Peyer's patch (tissue), 4 donors: ENCODE results near the gene GNAL. TPM values are rescaled to one million over a fixed set of nuclear protein-coding genes. Genes with fewer than 3 reads are reported as not detected.
A peak's percentile ranks its signal among the peaks of the same experiment; 100 is the strongest.
"Not testable (repeated sequence)": the region's sequence is repeated elsewhere in the genome, so short reads cannot be mapped to it uniquely, and the experiment has no call there.

Experiments
- DNase-seq, 3 donors: peaks; one replicate each; pipeline ENCODE4 v3.0.0-alpha.2; 2017 to 2019
- H3K27ac ChIP-seq, 4 donors: fragments of 200-600 bp; sonication (generic); one replicate each; pipeline ENCODE4 v1.5.1; 2016 to 2019
- H3K27me3 ChIP-seq, 2 donors: fragments of 200-600 bp; sonication (generic); one replicate each; pipeline ENCODE4 v1.5.1; 2019
- H3K36me3 ChIP-seq, 3 donors: fragments of 200-600 bp; sonication (generic); one replicate each; pipeline ENCODE4 v1.5.1; 2016 to 2019
- H3K4me1 ChIP-seq, 4 donors: fragments of 200-600 bp; sonication (generic); one replicate each; pipeline ENCODE4 v1.5.1; 2016 to 2019
- H3K4me3 ChIP-seq, 4 donors: fragments of 200-600 bp; sonication (generic); 1 replicate in 3 of 4; 2 replicates in 1 of 4; pipeline ENCODE4 v1.5.1; 2016 to 2019; ENCODE audit warnings: mild to moderate bottlenecking in 1 of 4
- H3K9me3 ChIP-seq, 4 donors: fragments of 200-600 bp; sonication (generic); one replicate each; pipeline ENCODE4 v1.5.1; 2016 to 2019; ENCODE audit warnings: mild to moderate bottlenecking in 1 of 4
- CTCF ChIP-seq, 6 experiments: fragments of 450-650 bp in 4 of 6; fragments of 200-600 bp in 2 of 6; sonication (generic) in 1 of 6; IDR thresholded peaks; one replicate each; pipeline ENCODE4 v1.5.1; 2017 to 2019; ENCODE audit warnings: antibody characterized with exemption in 6 of 6, mild to moderate bottlenecking in 3 of 6, moderate library complexity in 1 of 6
- POLR2A ChIP-seq, 2 donors: fragments of 450-650 bp; IDR thresholded peaks; one replicate each; pipeline ENCODE4 v1.5.1; 2017; ENCODE audit warnings: antibody characterized with exemption in 2 of 2, mild to moderate bottlenecking in 2 of 2, moderate library complexity in 2 of 2
- total RNA-seq, 4 donors: library from RNA; depleted of rRNA; stranded (reverse); fragments of >200 nt; gene quantifications; one replicate each; pipeline ENCODE4 v1.1.0, GENCODE V29; 2016

GNAL gene
- total RNA-seq, 4 donors from 2014 or later, result 2.5 to 7.4 (median 3.6) TPM

- Histone ChIP-seq H3K27ac (no peak overlapping the region), H3K27me3 (no peaks in the 10 kb centered on the region), H3K36me3 (no peaks in the 10 kb centered on the region), H3K4me1 (no peaks in the 10 kb centered on the region), H3K9me3 (no peaks in the 10 kb centered on the region), H3K4me3 (no peak overlapping the region)
- TF ChIP-seq POLR2A (IDR thresholded peaks at IDR 0.05) (no peak), CTCF (IDR thresholded peaks at IDR 0.05) (no peak)
- peak in 1 of 3 donors; percentile 4 for DNase-seq
Observed at GRCh38 chr18:11676386-11676785, 12.7 kb upstream of the GNAL start.

DNA sequence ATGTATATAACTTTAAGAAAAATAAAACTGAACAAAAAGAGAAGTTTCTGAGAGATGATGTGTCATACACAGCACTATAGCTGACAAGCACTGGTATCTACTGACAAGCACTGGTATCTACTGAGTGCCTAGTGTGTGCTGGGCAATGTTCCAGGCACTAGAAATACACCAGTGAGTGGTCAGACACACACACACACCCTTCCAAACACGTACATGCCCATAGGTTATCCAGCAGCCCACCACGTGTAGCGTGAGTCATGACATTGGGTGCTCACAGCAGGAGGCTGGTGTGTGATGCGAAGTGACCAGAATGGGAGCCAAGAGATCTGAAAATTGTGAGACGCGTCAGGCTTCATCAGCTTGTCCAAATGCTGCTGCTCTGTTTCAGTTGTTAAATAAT lies 12.2 kb upstream of the GNAL start:
- Histone ChIP-seq H3K4me3 (no peak overlapping the region), H3K27ac (no peak overlapping the region), H3K4me1 (no peaks in the 10 kb centered on the region), H3K9me3 (no peaks in the 10 kb centered on the region), H3K27me3 (no peaks in the 10 kb centered on the region), H3K36me3 (no peaks in the 10 kb centered on the region)
- peak in 1 of 3 donors; percentile 24 for DNase-seq
- TF ChIP-seq POLR2A (IDR thresholded peaks at IDR 0.05), result no peak

DNA sequence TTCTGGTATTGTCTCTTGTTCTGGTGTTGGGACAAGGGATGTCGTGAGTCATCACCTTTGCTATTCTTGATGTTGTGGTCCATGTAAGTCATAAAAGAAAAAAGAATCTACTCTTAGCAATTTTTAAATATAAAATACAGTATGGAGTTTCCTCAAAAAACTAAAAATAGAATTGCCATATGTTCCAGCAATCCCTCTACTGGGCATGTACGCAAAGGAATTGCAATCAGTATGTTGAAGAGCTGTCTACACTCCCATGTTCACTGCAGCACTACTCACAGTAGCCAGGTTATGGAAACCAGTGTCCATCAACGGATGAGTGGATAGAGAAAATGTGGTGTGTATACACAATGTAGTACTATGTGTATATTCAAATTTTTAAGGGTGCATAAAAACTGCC lies 10.9 kb upstream of the GNAL start:
- H3K27ac ChIP-seq, result no peak overlapping the region
- DNase-seq, result no peak
- TF ChIP-seq POLR2A (IDR thresholded peaks at IDR 0.05) (no peak), CTCF (IDR thresholded peaks at IDR 0.05) (no peak)

DNA sequence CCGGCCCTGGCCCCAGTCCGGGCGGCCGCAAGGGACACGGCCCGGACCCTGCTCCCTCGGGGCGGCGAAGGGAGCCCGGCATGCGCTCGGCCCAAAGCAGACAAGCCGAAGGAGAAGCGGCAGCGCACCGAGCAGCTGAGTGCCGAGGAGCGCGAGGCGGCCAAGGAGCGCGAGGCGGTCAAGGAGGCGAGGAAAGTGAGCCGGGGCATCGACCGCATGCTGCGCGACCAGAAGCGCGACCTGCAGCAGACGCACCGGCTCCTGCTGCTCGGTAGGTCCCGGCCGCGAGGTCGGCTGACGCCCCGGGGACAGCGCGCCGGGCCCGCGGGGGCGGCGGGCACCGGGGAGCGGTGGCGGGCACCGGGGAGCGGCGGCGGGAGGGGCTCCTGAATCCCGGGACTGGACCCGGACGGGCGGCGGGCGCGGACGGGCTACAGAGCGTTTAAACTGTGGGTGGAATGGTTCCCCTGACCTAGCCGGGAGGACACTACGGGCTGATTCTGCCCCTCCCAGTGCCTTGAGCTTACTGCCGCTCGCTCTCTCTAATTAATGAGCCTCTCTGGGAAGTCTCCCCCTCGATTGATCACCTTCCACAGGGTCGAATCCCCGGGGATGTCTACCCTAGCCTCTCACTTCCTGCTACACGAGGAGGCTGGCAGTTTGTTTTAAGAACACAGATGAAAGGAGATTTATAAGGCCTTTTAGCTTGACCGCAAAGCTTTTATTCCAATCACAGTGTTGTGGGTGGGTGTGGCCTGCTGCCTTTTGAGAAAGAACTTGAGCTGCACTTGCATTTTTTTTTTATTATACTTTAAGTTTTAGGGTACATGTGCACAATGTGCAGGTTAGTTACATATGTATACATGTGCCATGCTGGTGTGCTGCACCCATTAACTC lies 853 bp downstream of the GNAL start:
- H3K9me3 ChIP-seq, result no peaks in the 10 kb centered on the region
- H3K27me3 ChIP-seq, result no peaks in the 10 kb centered on the region
- H3K27ac ChIP-seq, result peak overlapping the region in 3 of 4 donors; percentile 55 to 57 (median 57)
- H3K36me3 ChIP-seq, result no peaks in the 10 kb centered on the region
- TF ChIP-seq POLR2A (IDR thresholded peaks at IDR 0.05), result no peak
- no peak for TF ChIP-seq CTCF (IDR thresholded peaks at IDR 0.05)
- H3K4me1 ChIP-seq, result peaks cover 0 to 15% (median 7%) of the 10 kb centered on the region in 4 donors
- peak overlapping the region; percentile 35 to 76 (median 61) for H3K4me3 ChIP-seq
- no peak for DNase-seq

More for the DNA sequence above, 10.9 kb upstream of the GNAL start:
- Histone ChIP-seq H3K36me3 (no peaks in the 10 kb centered on the region), H3K4me3 (no peak overlapping the region), H3K9me3 (no peaks in the 10 kb centered on the region), H3K4me1 (no peaks in the 10 kb centered on the region), H3K27me3 (no peaks in the 10 kb centered on the region)

DNA sequence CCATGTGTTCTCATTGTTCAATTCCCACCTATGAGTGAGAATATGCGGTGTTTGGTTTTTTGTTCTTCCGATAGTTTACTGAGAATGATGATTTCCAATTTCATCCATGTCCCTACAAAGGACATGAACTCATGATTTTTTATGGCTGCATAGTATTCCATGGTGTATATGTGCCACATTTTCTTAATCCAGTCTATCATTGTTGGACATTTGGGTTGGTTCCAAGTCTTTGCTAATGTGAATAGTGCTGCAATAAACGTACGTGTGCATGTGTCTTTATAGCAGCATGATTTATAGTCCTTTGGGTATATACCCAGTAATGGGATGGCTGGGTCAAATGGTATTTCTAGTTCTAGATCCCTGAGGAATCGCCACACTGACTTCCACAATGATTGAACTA lies 1.6 kb downstream of the GNAL start:
- H3K27me3 ChIP-seq, H3K27ac ChIP-seq, H3K9me3 ChIP-seq, H3K4me3 ChIP-seq, H3K36me3 ChIP-seq, DNase-seq: not testable (repeated sequence)
- H3K4me1 ChIP-seq, result peaks cover 0 to 15% (median 7%) of the 10 kb centered on the region in 4 donors

DNA sequence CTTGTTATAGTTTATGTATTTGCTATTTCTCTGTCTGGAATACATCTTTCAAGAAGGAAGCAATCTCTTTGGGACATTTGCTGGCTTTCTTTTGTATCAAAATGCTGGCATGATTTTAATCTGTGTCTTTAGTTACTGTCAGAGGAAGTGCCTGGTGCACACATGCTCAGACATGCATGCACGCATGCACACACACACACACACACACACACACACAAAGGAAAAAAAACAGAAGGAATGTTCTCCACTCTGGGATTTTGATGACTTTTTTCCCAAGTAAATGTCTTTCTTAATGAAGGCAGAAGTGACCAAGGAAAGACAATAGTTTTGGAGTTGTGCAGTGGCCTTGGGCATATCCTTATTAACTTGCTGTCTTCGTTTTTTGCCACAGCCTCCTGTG lies 6.7 kb downstream of the GNAL start:
- no peaks in the 10 kb centered on the region for H3K9me3 ChIP-seq
- H3K27me3 ChIP-seq, result no peaks in the 10 kb centered on the region
- H3K27ac ChIP-seq, result no peak overlapping the region
- TF ChIP-seq CTCF (IDR thresholded peaks at IDR 0.05), result no peak
- no peak for DNase-seq
- H3K4me3 ChIP-seq, result no peak overlapping the region
- H3K36me3 ChIP-seq, result no peaks in the 10 kb centered on the region
- no peaks in the 10 kb centered on the region for H3K4me1 ChIP-seq
